ENCODE data around the gene LRRC47.

The LRRC47 gene

GRCh38 chr1:3773572-3774275 is 22.6 kb downstream of the LRRC47 start:
- H3K27ac ChIP-seq, result peak overlapping the region; percentile 80
- no peak for TF ChIP-seq CTCF (conservative IDR thresholded peaks at IDR 0.05)

- TF ChIP-seq CTCF (conservative IDR thresholded peaks at IDR 0.05), result no peak
- H3K27ac ChIP-seq, result peak within 1 kb of the TSS; percentile 80
These were observed 23.4 kb downstream of the LRRC47 start, which contains the start of gene SMIM1 for GRCh38 chr1:3772715-3773571. Gene SMIM1, plus strand, starts transcription at chr1:3772749. Its CDS starts 2,625 bp downstream, at chr1:3775374.

- TF ChIP-seq CTCF (conservative IDR thresholded peaks at IDR 0.05), result no peak
- H3K27ac ChIP-seq, result peak overlapping the region; percentile 80
These were observed 24.1 kb downstream of the LRRC47 start for GRCh38 chr1:3772027-3772714.

- peak overlapping the region; percentile 80 for H3K27ac ChIP-seq
- no peak for TF ChIP-seq CTCF (conservative IDR thresholded peaks at IDR 0.05)
These were observed 24.9 kb downstream of the LRRC47 start for GRCh38 chr1:3771108-3772026.

- no peak overlapping the region for H3K27ac ChIP-seq
- no peak for TF ChIP-seq CTCF (conservative IDR thresholded peaks at IDR 0.05)
These were observed 26.1 kb downstream of the LRRC47 start for GRCh38 chr1:3770047-3770765.

- TF ChIP-seq CTCF (conservative IDR thresholded peaks at IDR 0.05), result no peak
- H3K27ac ChIP-seq, result no peak overlapping the region
These were observed 27.4 kb downstream of the LRRC47 start for GRCh38 chr1:3768811-3769390.
